Measurements from ENCODE around the gene SLIT3.
"Not testable (repeated sequence)": the region's sequence is repeated elsewhere in the genome, so short reads cannot be mapped to it uniquely, and the experiment has no call there.

SLIT3 gene

DNA sequence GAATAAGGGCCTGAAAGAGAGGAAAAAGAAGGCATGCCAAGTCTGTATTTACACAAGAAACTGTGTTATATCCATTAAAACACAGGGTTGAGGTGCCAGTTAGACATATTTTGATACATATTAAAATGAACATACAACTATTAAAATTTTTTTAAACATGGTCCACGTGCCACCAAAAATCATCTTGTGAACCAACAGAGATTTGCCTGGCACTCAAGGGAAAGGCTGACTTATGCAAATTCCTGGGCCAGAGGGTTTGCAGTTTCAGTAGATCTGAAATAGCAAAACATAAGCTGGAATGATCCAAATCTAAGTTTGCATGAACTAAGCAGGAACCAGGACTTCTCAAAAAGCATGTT lies 168.7 kb downstream of the SLIT3 start:
- DNase-seq = no peak

DNA sequence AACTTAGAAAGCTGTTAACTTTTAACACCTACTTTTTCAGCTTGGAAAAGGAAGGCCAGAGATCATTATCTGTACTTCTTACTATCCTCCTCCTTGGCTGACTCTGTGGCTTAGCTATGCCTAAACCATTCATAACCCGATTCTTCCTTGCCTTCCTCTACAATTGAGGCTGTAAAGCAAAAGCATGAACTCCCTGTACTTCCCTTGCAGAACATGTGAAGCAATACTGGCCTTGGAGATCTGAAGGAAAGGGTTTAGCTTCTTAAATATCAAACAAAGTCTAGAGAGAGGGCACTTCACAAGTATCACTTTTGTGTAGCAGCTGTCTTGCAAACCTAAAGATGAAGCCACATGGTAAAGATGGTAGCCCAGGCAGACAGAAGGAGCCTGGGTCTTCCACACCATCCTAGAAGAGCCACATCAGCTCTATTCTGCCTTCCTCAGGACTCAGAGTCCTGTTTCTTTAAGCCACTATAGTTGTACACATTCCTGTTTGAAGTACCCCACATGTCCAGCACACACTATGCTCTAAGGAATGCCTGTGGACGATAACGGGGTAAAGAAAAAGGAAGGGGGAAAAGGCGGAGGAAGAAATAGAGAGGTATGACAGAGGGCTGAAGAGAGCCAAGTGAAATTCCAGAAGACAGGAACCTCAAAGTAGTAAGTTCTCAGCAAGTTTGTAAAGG lies 169.2 kb downstream of the SLIT3 start:
- DNase-seq = no peak

DNA sequence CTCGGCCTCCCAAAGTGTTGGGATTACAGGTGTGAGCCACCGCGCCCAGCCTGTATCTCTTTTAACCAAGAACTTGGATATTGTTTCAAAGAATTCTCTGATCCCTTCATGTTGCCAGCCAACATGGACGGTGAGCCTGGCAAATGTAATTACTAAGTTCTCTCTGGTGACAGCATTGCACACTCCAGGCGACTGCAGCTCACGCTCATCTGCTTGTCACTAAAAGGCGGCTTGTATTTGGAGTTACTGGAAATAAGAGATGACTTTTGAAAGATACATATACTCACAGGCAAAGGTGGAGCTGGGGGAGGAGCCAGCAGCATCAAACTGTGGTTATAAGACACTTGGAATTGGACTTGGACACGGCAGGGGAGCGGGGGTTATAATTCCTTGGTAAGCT lies 172.3 kb downstream of the SLIT3 start:
- DNase-seq = no peak

DNA sequence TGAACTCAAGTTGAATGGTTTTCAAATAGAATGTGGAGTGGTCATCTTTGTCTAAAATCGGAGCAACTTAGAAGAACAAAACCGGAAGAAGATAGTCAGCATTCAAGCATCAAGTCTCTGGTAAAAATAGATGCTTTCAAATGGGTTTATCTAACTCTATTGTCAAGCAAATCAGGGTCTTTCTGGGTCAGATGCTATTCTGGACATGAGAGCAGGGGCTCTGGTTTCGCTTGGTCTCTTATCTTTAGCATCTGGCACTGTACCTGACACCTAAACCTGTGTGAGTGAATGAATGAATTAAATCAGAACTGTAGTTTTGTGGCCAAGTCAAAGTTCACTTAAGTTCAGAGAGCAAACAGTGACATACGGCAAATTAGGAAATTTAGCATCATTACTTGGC lies 173.5 kb downstream of the SLIT3 start:
- no peak for DNase-seq

DNA sequence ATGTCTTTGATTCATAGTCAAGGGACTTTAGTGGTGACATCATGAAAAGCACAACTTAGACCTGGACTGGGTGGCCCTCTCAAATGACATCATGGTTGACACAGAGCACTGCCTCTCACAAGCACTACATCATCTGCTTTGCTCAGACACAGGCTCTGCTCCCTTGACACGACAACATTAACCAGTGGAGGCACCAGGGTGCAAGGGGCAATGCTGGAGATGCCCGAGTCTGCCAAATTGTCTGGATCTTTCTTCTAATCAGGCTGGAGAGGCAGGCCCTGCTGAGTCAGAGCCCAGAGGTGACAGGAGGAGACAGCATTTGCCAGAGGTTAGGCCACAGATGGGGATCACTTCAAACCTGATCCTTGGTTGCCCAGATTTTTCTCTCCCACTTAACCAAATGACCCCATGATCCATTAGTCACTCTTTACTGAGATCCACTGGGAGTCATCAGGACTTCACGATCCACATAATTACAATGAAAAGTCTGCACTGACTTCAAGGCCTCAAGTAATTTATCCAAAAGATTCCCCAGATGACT lies 174.4 kb downstream of the SLIT3 start:
- no peak for DNase-seq

DNA sequence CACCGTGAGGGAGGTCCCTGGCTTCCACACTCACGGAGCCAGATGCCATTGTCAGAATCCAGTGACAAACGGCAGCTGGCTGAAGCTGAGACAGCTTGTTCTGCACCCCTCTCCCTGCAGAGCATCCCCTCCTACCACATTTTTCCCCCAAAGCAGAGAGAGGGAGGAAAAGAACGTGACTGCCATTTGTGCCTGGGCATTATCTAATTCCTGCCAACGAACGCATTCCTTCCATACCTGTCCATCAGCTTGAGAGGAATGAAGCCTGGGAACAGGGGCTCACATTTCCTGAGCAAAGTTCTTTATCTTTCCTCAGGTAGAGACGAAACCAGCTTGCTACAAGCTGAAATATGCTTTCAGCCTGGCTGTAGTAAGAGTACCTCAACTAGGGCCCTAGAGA lies 175.4 kb downstream of the SLIT3 start:
- no peak for DNase-seq

DNA sequence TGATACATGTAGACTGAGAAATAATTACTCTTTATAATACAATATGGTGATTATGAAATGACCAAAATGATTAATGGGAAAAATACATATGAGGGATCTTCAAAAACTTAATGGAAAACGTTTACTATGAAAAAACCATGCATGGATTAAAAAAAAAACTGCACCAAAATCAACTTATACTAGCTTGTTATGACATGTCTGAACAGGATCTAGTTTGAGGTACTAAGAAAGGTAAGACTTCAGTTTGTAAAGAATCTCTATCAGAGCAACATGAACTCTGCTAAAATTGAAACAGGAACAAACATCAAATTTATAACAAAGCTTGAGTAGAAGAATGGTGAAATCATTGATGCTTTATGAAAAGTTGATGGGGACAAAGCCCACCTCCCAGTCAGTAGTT lies 178.0 kb downstream of the SLIT3 start:
- DNase-seq = no peak

DNA sequence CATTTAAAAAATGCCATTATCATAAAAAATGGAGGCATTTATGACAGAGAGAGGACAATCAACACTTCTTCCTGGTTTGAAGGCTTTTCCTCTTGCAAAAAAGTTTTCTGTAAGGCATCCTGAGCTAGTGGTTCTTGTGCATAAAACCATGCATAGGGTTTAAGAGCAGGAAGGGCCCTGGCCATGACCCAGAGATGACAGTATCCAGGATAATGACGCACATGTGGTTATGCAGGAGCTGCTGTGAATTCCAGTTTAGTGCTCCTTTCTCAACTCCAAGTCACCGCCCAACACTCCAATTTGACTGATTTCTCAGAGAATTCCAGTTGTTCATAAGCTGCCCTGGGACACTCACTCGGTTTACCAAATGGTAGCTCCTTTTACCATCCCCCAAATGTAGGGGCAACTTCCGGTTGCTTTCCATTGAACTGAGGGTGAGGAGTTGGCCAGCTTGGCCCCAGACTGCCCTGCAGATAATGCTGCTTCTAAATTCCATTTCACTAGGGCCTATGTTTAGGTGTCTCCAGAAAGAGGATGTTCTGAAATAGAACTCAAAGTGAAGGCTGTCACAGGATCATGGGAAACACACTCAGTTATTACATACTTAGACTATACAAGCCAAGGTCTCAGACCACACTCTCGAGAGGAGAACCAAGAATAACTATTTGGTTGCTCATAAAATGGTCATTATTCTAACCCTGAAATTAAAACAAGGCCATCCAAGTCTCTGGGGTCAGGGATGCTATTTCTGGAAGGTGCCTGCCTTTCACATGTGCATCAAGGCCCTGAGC lies 179.1 kb downstream of the SLIT3 start:
- no peak for DNase-seq

DNA sequence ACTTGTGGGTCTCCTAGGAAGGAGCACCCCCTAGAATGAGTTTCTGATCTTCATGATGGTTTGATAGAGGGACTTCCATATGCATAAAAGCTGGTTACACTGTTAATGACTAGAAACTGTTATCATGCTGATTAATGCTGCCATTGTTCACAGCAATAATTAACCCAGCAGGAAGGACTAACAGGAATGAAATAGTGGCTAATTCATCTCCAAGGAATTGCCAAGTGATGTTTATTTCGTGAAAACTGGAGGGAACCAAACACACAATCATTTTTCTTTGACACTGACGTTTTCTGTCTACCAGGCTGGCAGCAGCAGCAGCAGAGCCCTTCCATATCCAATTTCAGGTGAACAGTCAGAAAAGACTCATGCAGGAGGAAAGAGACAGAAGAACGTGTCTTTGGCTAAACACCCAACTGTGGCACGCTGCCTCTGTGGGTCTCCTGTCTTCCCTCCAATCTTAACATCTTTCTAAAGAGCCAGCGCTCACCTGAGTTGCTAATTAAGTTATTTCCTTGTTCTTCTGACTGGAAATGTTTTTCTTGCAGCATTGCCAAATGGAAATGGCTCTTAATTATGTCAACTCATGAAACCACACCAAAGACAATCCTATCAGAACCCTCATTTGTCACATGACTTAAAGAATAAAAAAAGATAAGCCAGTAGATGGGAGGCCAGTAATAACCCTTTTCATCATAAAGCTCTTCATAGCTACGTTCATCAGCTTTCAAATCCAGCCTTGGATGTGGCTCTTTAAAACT lies 181.5 kb downstream of the SLIT3 start:
- DNase-seq = no peak

DNA sequence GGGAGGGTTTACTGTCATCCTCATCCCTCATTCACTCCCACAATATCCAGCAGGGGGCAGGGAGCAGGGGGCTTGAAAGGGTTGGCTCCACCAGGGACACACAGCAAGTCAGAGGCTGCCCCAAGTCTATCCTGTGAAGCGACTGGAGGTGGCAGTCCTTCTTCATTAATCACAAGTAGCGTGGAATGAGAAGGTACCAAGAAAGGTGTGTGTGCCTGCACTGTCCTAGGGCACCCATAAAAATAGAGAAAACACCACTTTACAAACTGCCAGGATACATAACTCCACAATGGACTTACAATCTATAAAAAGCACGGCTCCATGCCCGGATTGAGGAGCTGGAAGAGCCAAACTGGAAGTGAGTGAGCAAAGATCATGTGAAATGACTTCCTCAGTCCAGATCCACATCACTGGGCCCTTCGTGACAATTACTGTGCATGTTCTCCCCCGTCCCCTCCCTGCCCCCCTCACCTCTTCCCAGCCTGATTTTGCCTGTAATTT lies 183.9 kb downstream of the SLIT3 start:
- DNase-seq = no peak

DNA sequence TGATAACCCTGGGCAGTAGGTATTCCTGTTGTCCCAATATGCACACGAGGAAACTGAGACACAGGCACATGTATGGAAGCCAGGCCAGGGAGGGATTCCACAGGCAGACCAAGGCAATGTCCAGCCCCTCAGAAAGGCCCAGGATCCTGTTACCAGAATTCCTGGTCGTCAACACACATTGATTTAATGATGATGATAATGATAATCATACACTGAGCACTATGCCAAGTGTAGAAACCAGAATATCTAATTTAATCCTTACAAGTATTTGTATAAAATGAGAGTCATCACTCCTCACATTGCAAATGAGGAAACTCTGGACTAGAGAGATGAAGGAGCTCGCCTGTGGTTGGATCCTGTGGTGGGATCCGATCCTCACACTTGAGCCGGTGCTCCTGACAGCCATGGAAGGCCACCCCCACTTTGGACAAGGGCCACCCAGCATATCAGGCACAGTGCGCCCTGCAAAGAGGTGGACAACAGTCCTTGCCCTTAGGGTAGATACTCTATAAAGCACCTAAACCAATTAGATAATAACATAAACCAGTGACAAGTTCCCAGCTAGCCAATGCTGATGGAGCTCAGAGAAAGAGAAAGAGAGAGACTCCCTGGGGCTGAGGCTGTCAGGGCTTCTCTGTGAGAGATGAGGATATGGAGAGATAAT lies 185.3 kb downstream of the SLIT3 start:
- DNase-seq = no peak

DNA sequence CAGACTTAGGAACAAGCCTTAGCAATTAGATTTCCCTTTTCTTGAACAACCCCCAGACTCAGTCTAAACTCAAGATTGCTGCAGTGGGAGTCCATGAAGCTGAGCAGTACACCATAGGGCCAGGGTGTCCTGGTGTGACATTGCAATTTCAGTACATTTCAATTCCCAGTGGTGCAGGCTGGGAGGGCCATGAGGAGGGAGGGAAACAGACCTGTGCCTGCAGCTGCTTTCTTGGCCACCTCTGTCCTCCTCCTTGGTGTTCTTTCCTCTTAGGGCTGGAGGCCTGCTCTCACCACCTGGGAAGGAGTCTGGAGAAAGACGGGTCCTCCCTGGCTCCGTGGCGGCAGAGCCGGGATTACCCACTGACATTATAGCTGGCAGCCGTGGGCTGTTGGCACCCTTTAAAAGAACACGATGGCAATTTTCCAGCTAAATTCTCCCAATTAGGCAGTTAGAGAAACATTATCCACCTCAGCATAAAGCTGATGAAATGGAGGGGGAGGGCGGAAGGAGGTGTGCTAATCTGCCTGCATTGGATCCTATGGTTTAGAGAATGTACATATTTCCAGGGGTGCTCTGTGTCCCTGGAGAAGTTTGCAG lies 186.4 kb downstream of the SLIT3 start:
- no peak for DNase-seq

DNA sequence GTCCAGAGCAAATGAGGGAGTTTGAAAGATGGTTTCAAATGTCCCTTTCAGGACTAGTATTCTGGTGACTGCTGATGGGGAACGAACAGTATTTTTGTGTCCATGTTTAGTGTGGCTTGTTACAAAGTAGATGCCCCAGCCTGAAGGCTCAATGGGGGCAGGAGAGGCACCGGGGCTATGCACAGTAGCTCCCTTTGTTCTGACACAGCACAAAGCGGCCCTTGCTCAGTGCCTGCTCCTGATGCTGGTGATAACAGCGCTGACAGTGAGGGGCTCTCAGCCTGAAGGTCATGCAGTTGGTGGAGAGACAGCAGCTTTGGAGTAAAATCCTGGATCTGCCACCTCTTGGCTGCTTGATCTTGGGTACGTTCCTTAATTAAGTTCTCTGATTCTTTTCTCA lies 188.9 kb downstream of the SLIT3 start:
- DNase-seq = no peak

DNA sequence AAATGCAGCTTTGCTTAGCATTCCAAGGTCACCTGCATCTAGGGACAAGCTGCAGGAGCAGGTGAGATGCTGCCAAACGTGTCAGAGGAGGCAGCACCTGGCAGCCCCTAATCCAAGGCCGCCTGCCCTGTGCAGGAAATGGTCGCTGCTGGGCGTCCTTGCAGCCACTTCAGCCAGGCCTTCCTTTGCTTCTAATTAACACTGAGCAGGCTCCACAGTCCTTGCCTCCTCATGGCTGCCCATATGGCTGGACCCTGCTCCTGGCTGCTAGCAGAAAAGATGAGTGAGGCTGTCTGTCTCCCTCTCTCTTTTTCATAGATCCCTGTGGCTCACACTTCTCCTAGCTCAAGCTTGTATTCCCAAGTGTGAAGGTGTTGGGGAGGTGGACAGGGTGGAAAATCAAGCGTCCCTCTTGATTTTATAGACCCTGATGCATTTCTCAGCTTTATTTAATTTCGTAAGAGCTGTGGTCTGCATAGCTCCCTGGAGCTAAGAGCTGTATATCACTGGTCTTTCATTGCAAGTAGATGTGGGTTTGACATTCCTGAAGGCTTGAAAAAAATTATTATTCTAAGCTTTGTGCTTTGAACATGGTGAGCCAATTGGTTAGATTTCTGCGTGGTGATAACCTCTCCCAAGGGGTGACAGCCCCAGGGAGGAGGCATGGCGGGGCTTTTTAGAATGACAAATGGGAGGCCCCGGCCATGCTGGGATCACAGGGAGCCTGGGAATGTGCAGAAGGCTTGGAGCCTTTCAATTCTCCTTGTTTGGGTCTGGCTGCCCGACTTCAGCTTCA lies 193.8 kb downstream of the SLIT3 start:
- no peak for DNase-seq

DNA sequence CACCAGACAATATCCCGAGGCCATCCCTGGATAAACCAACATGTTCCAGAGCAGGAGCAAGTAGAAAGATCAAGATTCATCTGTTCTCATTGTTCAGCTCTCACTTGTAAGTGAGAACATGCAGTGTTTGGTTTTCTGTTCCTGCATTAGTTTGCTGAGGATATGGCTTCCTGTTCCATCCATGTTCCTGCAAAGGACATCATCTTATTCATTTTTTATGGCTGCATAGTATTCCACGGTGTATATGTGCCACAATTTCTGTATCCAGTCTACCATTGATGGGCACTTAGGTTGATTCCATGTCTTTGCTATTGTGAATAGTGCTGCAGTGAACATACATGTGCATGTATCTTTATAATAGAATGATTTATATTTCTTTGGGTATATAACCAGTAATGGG lies 195.4 kb downstream of the SLIT3 start:
- not testable (repeated sequence) for DNase-seq

DNA sequence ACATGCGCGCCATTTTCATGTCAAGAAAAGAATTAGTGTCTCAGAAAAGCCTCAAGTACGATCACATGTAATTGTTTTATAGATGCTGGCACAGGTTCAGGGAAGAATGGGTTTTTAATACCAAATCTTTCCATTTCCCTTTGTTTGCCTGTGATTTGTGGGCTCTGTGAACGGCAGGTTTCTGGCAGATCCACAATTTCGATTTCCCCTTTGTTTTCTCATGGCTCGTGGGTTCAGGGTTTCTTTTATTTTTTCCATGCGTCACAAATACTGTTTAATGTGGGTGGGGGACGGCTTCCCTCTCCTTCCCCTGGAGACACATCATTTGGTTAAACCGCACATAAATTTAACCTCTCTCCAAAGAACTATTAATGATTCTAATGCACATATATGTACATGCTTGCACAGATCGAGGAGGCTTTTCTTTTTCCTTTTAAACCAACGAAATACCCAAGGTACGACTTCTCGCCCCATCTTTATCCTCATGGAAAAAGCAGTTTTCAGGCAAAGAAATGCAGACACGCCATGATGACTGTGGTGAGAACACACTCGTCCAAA lies 195.9 kb downstream of the SLIT3 start:
- no peak for DNase-seq

DNA sequence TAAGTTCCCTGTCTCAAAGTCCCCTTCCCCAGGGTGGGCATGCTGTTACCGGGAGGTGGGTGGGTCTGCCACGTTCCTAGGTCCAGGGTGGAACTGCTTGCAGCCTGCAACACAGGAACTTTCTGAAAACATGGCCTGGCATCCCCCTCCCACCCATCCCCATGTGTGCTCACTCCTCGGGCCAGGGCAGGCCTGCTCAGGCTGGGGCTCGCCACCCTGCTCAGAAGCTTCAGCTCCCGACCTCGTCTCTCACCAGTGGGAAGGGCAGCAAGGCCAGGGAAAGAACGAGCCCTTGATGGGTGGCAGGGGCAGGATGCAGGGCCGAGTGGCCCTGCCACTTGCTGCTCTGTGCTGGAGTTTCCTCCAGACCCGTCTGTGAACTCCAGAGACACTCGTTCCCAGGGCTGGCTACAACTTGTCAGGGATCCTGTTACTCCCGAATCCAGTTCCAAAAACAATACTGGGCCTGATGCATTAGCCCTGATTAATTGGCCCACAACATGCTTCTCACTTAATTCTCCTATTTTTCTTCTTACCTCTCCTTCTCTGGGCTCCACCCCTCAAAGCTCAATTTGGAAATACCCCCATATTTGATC lies 197.3 kb downstream of the SLIT3 start:
- DNase-seq = no peak

DNA sequence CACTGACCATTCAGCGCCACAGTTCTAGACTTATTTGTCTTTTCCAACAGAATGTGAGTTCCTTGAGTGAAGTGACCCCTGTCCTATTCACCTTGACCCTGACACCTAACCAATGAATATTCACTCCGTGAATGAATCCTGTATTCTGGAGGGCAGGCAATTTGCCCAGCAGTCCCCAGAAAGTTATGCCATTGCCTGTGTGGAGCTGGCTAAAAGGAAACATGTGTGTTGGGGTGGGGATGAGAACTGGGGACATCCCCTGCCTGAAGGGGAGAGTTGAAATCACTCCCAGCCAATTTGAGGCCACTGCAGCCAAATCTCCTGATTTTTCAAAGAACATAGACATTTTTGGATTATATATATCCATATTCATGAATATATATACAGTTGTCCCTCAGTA lies 199.0 kb downstream of the SLIT3 start:
- DNase-seq = no peak

DNA sequence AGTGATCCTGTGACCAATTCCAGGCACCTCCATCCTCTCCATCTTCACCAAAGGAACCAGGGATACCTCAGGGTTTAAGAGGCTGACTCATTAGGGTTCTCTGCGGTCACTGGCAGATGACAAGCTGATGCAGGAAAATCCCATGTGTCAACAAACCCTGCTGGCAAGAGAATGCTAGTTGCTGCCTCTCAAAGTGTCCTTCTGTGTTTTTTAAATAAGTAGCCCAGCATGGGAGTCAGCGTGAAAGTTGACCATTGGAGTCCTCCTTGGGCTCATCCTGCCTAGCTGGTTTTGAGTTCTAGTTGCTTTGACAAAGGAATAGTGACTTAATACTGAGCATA lies 200.2 kb downstream of the SLIT3 start:
- no peak for DNase-seq

DNA sequence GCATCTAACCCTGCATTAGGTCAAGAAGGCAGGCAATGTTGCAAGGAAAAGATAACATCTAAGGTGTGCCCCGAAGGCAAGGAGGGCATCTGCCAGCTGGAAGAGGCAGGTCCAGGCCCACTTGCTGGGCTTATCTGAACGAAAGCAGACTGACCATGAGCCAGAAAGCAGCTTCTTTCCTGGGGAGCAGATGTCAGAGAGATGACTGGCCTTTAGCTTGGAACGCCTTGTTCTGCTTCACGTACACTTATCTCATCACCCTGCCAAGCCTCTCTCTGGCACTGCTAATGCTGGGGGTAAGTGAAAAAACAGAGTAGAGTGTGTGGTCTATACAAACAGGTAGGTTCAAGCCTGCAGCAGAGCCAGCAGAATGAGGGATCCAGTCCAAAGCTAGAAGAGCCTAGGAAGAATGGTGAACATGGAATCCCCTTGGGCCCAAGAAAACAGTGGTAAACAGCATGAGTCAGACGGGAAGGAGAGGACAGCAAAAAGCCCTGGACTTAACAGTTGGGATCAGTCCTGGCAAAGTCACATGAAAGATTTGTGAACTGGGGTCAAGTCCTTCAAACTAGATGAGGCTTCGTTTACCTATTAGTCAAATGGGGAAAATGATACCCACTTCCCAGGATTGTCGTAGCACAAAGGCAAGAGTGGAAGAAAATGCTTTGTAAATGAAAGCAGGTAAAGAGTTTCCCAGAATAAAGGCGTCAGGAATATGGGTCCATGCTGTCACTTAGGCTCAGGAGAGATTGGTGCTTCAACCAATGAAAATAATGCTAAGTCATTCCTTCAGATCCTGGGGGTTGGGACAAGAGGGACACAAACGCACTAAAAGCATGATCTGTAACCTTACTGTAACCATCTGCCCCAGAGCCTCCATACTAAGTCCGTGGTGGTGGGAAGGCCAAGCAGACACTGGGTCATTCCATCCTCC lies 200.9 kb downstream of the SLIT3 start:
- DNase-seq = no peak
